Measurements from ENCODE around the gene TNRC6C. TPM values are rescaled to one million over a fixed set of nuclear protein-coding genes. Genes with fewer than 3 reads are reported as not detected.
A peak's percentile ranks its signal among the peaks of the same experiment; 100 is the strongest.

TNRC6C gene
- total RNA-seq, 3 donors from 2014 or later (not counting 1 experiment from before 2014, with no cell fraction given) = 74.3 to 100 (median 76.3) TPM

- peak overlapping the region; percentile 65 for H3K4me3 Mint-ChIP-seq
Measured at GRCh38 chr17:78124081-78124835, 165.8 kb downstream of the TNRC6C start.

GRCh38 chr17:78124836-78125137 lies 166.3 kb downstream of the TNRC6C start:
- no peak for TF ChIP-seq CTCF (IDR thresholded peaks at IDR 0.05)
- Histone ChIP-seq H3K27ac (ENCODE audit: low read length) (peak overlapping the region; percentile 51), H3K4me1 (ENCODE audit: control insufficient read depth, insufficient read depth, low read length) (peaks cover 90% of the 10 kb centered on the region), H3K27me3 (ENCODE audit: control insufficient read depth, insufficient read depth, low read length) (no peaks in the 10 kb centered on the region), H3K9me3 (ENCODE audit: control insufficient read depth, insufficient read depth, low read length) (no peaks in the 10 kb centered on the region), H3K36me3 (ENCODE audit: control insufficient read depth, insufficient read depth, low read length) (peaks cover 67% of the 10 kb centered on the region), H3K4me3 (ENCODE audit: low read length) (no peak overlapping the region)
- DNase-seq (no peak), ATAC-seq (no peak)
- 26% methylated on average over 12 of the region's 12 CpGs for whole genome bisulfite sequencing (ENCODE audit: insufficient coverage)
- H3K27ac Mint-ChIP-seq = peak overlapping the region; percentile 31 to 84
- no peaks in the 10 kb centered on the region for H3K9me3 Mint-ChIP-seq
- H3K4me1 Mint-ChIP-seq = peaks cover 45 to 71% of the 10 kb centered on the region in 2 donors
- no peaks in the 10 kb centered on the region for H3K27me3 Mint-ChIP-seq (ENCODE audit: low read depth in 2 of 2)
- intact Hi-C loops (cut with micrococcal nuclease) = no loop called here
- no peaks in the 10 kb centered on the region for H3K36me3 Mint-ChIP-seq
- no peak overlapping the region for H3K4me3 Mint-ChIP-seq

More at GRCh38 chr17:78124081-78124835, 165.8 kb downstream of the TNRC6C start:
- H3K4me1 Mint-ChIP-seq = peaks cover 39 to 67% of the 10 kb centered on the region in 2 donors
- H3K36me3 ChIP-seq (ENCODE audit: control insufficient read depth, insufficient read depth, low read length) = peaks cover 73% of the 10 kb centered on the region
- intact Hi-C loops (cut with micrococcal nuclease) = no loop called here
- no peak overlapping the region for H3K4me3 ChIP-seq (ENCODE audit: low read length)
- no peaks in the 10 kb centered on the region for H3K9me3 ChIP-seq (ENCODE audit: control insufficient read depth, insufficient read depth, low read length)
- peak overlapping the region; percentile 82 to 84 for H3K27ac Mint-ChIP-seq
- peak overlapping the region; percentile 51 for H3K27ac ChIP-seq (ENCODE audit: low read length)
- H3K36me3 Mint-ChIP-seq = no peaks in the 10 kb centered on the region
- H3K27me3 Mint-ChIP-seq (ENCODE audit: low read depth in 2 of 2) = no peaks in the 10 kb centered on the region
- ATAC-seq = no peak
- peak in 1 of 2 donors; percentile 54 for DNase-seq
- peaks cover 87% of the 10 kb centered on the region for H3K4me1 ChIP-seq (ENCODE audit: control insufficient read depth, insufficient read depth, low read length)
- no peaks in the 10 kb centered on the region for H3K27me3 ChIP-seq (ENCODE audit: control insufficient read depth, insufficient read depth, low read length)
- H3K9me3 Mint-ChIP-seq = no peaks in the 10 kb centered on the region
- WGBS (ENCODE audit: insufficient coverage) = 27% methylated on average over 30 of the region's 30 CpGs
- TF ChIP-seq CTCF (IDR thresholded peaks at IDR 0.05) = no peak

- ATAC-seq (no peak), DNase-seq (peak in 1 of 2 donors; percentile 71)
- Histone ChIP-seq H3K36me3 (ENCODE audit: control insufficient read depth, insufficient read depth, low read length) (peaks cover 64% of the 10 kb centered on the region), H3K27ac (ENCODE audit: low read length) (peak overlapping the region; percentile 51), H3K27me3 (ENCODE audit: control insufficient read depth, insufficient read depth, low read length) (no peaks in the 10 kb centered on the region), H3K4me3 (ENCODE audit: low read length) (no peak overlapping the region), H3K9me3 (ENCODE audit: control insufficient read depth, insufficient read depth, low read length) (no peaks in the 10 kb centered on the region), H3K4me1 (ENCODE audit: control insufficient read depth, insufficient read depth, low read length) (peaks cover 93% of the 10 kb centered on the region)
- H3K27ac Mint-ChIP-seq = peak overlapping the region; percentile 31 to 87
- H3K9me3 Mint-ChIP-seq = no peaks in the 10 kb centered on the region
- intact Hi-C loops (cut with micrococcal nuclease) = no loop called here
- H3K4me3 Mint-ChIP-seq = peak overlapping the region; percentile 57
- no peaks in the 10 kb centered on the region for H3K27me3 Mint-ChIP-seq (ENCODE audit: low read depth in 2 of 2)
- H3K36me3 Mint-ChIP-seq = no peaks in the 10 kb centered on the region
- peaks cover 48 to 74% of the 10 kb centered on the region in 2 donors for H3K4me1 Mint-ChIP-seq
- TF ChIP-seq CTCF (IDR thresholded peaks at IDR 0.05) = no peak
- 41% methylated on average over 39 of the region's 39 CpGs for WGBS (ENCODE audit: insufficient coverage)
Measured at GRCh38 chr17:78125138-78125913, 166.8 kb downstream of the TNRC6C start.
